Neuronal stem cell (in vitro differentiated cells): Measurements from ENCODE around the gene RTP5.

Source experiments
- DNase-seq: peaks from one replicate; pipeline ENCODE4 v3.0.0-alpha.2; 2013; ENCODE audit warnings: low spot score
- H2AFZ ChIP-seq: one replicate; pipeline ENCODE4 v1.6.1; 2013; ENCODE audit warnings: mild to moderate bottlenecking, low read length, inconsistent platforms
- H2AK5ac ChIP-seq: 2 replicates; pipeline ENCODE4 v1.6.1; 2013; ENCODE audit warnings: low read depth, mild to moderate bottlenecking, inconsistent platforms, low read length, moderate library complexity, mixed read lengths
- H2BK120ac ChIP-seq: 2 replicates; pipeline ENCODE4 v1.6.1; 2013; ENCODE audit warnings: low read depth, mild to moderate bottlenecking, inconsistent platforms, low read length, moderate library complexity, mixed read lengths
- H2BK12ac ChIP-seq: one replicate; pipeline ENCODE4 v1.6.1; 2013; ENCODE audit warnings: low read length, inconsistent platforms
- H2BK15ac ChIP-seq: 2 replicates; pipeline ENCODE4 v1.6.1; 2013; ENCODE audit warnings: mild to moderate bottlenecking, low read length, inconsistent platforms, mixed read lengths
- H2BK5ac ChIP-seq: one replicate; pipeline ENCODE4 v1.6.1; 2013; ENCODE audit warnings: inconsistent platforms, mild to moderate bottlenecking, low read length, moderate library complexity
- H3K14ac ChIP-seq: one replicate; pipeline ENCODE4 v1.6.1; 2013; ENCODE audit warnings: low read length, inconsistent platforms
- H3K18ac ChIP-seq: 2 replicates; pipeline ENCODE4 v1.6.1; 2013; ENCODE audit warnings: low read length, inconsistent platforms
- H3K23ac ChIP-seq: 2 replicates; pipeline ENCODE4 v1.6.1; 2013; ENCODE audit warnings: low read depth, mild to moderate bottlenecking, mixed read lengths, low read length, inconsistent platforms; ENCODE audit not compliant: poor library complexity
- H3K27ac ChIP-seq: replicated peaks from 3 replicates; pipeline ENCODE4 v1.5.1; 2013; ENCODE audit warnings: low read length, inconsistent platforms
- H3K27me3 ChIP-seq, 3 experiments: 2 replicates each; pipeline ENCODE4 v1.6.1; 2013; ENCODE audit warnings: low read length in 3 of 3, mild to moderate bottlenecking in 2 of 3, inconsistent platforms in 1 of 3, low read depth in 1 of 3, mixed read lengths in 1 of 3, moderate library complexity in 1 of 3; ENCODE audit not compliant: control insufficient read depth in 3 of 3, insufficient read depth in 3 of 3
- H3K36me3 ChIP-seq, 2 donors: replicated peaks in 1 of 2; 2 replicates each; pipeline ENCODE4 v1.6.1; 2013; ENCODE audit warnings: low read length in 2 of 2; ENCODE audit not compliant: control insufficient read depth in 2 of 2, insufficient read depth in 2 of 2
- H3K4ac ChIP-seq: 2 replicates; pipeline ENCODE4 v1.6.1; 2013; ENCODE audit warnings: inconsistent platforms, mild to moderate bottlenecking, low read length, moderate library complexity
- H3K4me1 ChIP-seq, 2 donors: 1 replicate in 1 of 2; 2 replicates in 1 of 2; pipeline ENCODE4 v1.6.1; 2013; ENCODE audit warnings: low read length in 2 of 2, low read depth in 1 of 2; ENCODE audit not compliant: control insufficient read depth in 2 of 2, insufficient read depth in 1 of 2
- H3K4me2 ChIP-seq: one replicate; pipeline ENCODE4 v1.6.1; 2013; ENCODE audit warnings: mild to moderate bottlenecking, low read length, inconsistent platforms; ENCODE audit not compliant: insufficient read depth, poor library complexity, severe bottlenecking
- H3K4me3 ChIP-seq, 2 donors: 2 replicates each; pipeline ENCODE4 v1.5.1; 2013; ENCODE audit warnings: low read length in 2 of 2, mild to moderate bottlenecking in 2 of 2, inconsistent platforms in 1 of 2, moderate library complexity in 1 of 2
- H3K79me1 ChIP-seq: one replicate; pipeline ENCODE4 v1.6.1; 2013; ENCODE audit warnings: low read depth, mild to moderate bottlenecking, inconsistent platforms, low read length, moderate library complexity
- H3K9ac ChIP-seq: one replicate; pipeline ENCODE4 v1.6.1; 2013; ENCODE audit warnings: mild to moderate bottlenecking, low read depth, low read length, inconsistent platforms; ENCODE audit not compliant: poor library complexity
- H3K9me3 ChIP-seq, 2 donors: replicated peaks in 1 of 2; 2 replicates each; pipeline versions ENCODE3 to v1.6.1; 2013; ENCODE audit warnings: low read length in 2 of 2, mild to moderate bottlenecking in 2 of 2, inconsistent platforms in 1 of 2, low read depth in 1 of 2, mixed read lengths in 1 of 2, moderate library complexity in 1 of 2; ENCODE audit not compliant: control insufficient read depth in 2 of 2, insufficient read depth in 1 of 2
- H4K8ac ChIP-seq: one replicate; pipeline ENCODE4 v1.6.1; 2013; ENCODE audit warnings: low read depth, mild to moderate bottlenecking, inconsistent platforms, low read length, moderate library complexity
- H4K91ac ChIP-seq: one replicate; pipeline ENCODE4 v1.6.1; 2013; ENCODE audit warnings: low read length, low read depth, mild to moderate bottlenecking, inconsistent platforms; ENCODE audit not compliant: poor library complexity
- WGBS, 2 donors: extraction: QIAGEN DNeasy Blood & Tissue Kit; methylation state at CpG; one replicate each; pipeline ENCODE4 v1.1.7; 2013; ENCODE audit warnings: missing lambda C conversion rate in 2 of 2, mixed read lengths in 1 of 2; ENCODE audit not compliant: insufficient read length in 2 of 2, insufficient replicate concordance in 1 of 2; ENCODE audit errors: extremely low coverage in 2 of 2; 5-methylcytosine and 5-hydroxymethylcytosine counted together

Gene RTP5

DNA sequence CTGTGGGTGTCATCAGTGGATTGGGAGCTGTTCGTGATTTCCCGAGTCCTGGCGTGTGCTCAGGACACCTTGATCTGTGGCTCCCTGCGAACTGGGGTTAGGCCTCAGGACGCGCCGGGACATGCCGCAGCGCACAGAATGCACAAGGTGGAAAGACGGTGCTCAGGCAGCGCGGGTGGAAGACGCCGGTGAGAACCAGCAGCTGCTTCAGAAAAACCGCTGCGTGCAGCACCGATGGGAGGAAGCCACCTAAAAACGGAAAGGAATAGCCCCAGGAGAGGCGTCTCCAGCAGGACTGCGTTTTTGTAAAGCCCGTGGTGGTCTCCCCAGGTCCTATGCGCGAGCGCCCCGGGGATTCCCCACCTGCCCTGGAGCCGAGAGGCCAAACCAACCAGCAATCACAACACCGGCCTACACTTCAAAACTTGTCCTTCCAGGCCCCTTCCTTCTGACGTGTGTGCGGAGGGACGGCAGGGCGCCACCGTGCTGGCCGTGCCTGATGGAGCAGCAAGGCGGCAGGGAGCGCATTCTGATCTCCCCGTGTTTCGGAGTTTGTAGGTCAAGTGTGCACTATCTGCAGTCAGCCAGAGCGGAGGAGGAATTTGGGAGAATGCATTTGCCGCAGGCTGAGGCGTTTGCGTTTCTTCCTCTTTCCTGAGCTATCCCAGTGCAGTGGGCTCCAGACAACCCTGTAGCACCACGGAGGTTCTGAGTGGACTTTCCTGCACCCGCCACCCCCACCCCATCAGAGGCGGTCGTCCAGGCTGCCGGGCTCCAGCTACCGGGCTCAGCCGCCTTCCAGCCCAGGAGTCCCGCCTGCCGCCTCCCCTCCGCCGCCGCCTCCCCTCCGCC lies 32.2 kb downstream of the RTP5 start:
- Histone ChIP-seq H3K79me1 (peaks cover 3% of the 10 kb centered on the region), H3K23ac (peak overlapping the region; percentile 73), H3K18ac (peak overlapping the region; percentile 79), H3K4me3 (peak overlapping the region in 1 of 2 donors; percentile 12), H3K4ac (no peak overlapping the region), H4K8ac (no peak overlapping the region), H2BK120ac (no peak overlapping the region), H2BK5ac (no peak overlapping the region), H3K4me1 (peaks cover 0 to 16% of the 10 kb centered on the region in 2 donors), H4K91ac (no peak overlapping the region), H3K4me2 (peak overlapping the region; percentile 34), H3K27me3 (peaks cover 0 to 23% (median 10%) of the 10 kb centered on the region in 3 experiments), H2BK12ac (no peak overlapping the region), H3K14ac (peak overlapping the region; percentile 91), H2AK5ac (no peak overlapping the region), H3K27ac (no peak overlapping the region), H2BK15ac (no peak overlapping the region), H3K36me3 (no peaks in the 10 kb centered on the region), H2AFZ (peak overlapping the region; percentile 48), H3K9ac (no peak overlapping the region), H3K9me3 (no peaks in the 10 kb centered on the region)
- no peak for DNase-seq
- no CpG with 5 or more reads among the region's 54 CpGs for WGBS, 2 donors

DNA sequence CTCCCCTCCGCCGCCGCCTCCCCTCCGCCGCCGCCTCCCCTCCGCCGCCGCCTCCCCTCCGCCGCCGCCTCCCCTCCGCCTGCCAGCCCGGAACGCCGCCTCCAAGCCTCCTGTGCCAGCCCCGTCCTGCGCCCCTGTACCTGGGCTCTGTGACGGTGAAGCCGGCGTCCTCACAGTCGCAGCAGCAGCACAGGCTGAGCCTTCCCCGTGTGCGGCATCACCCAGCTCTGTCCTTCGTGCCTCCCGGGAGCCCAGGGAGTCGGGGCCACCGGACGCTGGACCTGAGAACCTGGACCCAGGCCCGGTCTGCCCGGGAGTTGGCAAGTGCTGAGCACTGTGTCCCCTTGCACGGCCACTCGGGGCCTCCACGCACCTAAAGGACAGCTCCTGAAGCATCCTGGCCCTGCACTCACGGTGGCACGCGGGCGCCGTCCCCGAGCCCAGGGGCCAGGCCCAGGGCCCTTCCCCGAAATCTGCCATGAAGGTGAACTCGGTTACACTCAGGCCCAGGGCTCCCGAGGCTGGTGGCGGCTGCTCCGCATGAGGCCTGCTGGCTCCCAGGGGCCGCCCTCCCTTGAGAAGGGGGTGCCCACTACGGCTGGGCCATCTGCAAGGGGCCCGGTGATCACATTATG lies 32.9 kb downstream of the RTP5 start:
- Histone ChIP-seq H3K23ac (peak overlapping the region; percentile 73), H2BK15ac (peak overlapping the region; percentile 75), H3K4me2 (peak overlapping the region; percentile 33), H3K4me1 (peaks cover 0 to 16% of the 10 kb centered on the region in 2 donors), H2AK5ac (peak overlapping the region; percentile 81), H3K27me3 (peaks cover 0 to 23% (median 10%) of the 10 kb centered on the region in 3 experiments), H3K14ac (peak overlapping the region; percentile 71), H2BK12ac (peak overlapping the region; percentile 99), H3K27ac (no peak overlapping the region), H3K9ac (peak overlapping the region; percentile 44), H4K91ac (no peak overlapping the region), H3K79me1 (peaks cover 3% of the 10 kb centered on the region), H3K36me3 (no peaks in the 10 kb centered on the region), H2BK5ac (peak overlapping the region; percentile 75), H2BK120ac (peak overlapping the region; percentile 91), H3K9me3 (no peaks in the 10 kb centered on the region), H4K8ac (peak overlapping the region; percentile 48), H3K18ac (peak overlapping the region; percentile 87), H3K4me3 (no peak overlapping the region), H3K4ac (peak overlapping the region; percentile 89), H2AFZ (peak overlapping the region; percentile 59)
- no CpG with 5 or more reads among the region's 48 CpGs for WGBS, 2 donors
- no peak for DNase-seq

DNA sequence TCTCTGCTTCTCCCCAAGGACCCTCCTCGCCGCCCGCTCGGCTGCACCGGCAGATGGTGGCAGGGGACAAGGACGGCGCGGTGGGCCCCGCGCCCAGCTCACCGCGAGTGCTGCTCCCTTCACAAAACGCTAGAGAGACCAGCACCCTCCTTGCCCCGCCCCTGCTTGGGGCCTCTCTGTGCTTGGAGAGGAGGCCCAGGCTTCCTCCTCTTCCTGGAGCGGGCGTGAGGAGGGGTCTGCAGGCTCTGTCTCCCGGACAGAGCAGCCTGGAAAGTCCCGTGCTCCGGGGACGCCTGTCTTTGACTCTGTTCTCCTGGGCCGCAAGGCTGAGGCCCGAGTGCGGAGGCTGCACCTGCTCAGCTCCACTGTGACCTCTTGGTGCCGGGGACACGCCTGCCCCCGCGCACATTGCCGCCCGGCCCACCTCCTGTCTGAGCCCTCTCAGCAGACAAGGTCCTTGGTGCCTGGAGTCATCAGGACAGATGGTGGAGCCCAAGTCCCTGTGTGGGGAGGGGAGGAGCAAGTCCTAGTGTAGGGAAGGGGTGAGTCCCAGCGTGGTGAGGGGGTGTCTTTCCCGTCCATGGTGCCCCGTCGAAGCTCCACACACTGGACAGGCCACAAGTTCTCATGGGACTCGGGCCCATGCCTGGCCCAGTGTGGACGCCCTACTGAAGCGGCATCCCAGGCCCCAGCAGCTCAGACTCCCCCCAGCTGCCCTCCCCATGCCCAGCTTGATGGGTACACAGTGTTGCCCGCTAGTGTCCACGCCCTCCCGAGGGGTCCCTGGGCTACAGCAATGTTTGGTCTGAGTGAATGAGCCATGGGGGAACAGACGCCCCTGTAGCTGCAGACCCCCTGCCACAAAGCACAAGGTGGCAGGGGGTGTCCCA lies 33.8 kb downstream of the RTP5 start:
- H3K9ac ChIP-seq, result no peak overlapping the region
- H3K9me3 ChIP-seq, result no peaks in the 10 kb centered on the region
- peak overlapping the region; percentile 71 for H3K14ac ChIP-seq
- H4K91ac ChIP-seq, result no peak overlapping the region
- H3K4ac ChIP-seq, result no peak overlapping the region
- WGBS, 2 donors, result no CpG with 5 or more reads among the region's 40 CpGs
- no peaks in the 10 kb centered on the region for H3K36me3 ChIP-seq
- no peak overlapping the region for H2BK12ac ChIP-seq
- no peak for DNase-seq
- no peak overlapping the region for H3K4me2 ChIP-seq
- H3K18ac ChIP-seq, result peak overlapping the region; percentile 64
- H3K27ac ChIP-seq, result no peak overlapping the region
- peak overlapping the region; percentile 95 for H2AK5ac ChIP-seq
- H3K4me1 ChIP-seq, result peaks cover 0 to 16% of the 10 kb centered on the region in 2 donors
- no peak overlapping the region for H3K4me3 ChIP-seq
- no peak overlapping the region for H2BK120ac ChIP-seq
- H3K27me3 ChIP-seq, result peaks cover 0 to 23% (median 10%) of the 10 kb centered on the region in 3 experiments
- H2BK5ac ChIP-seq, result no peak overlapping the region
- no peak overlapping the region for H4K8ac ChIP-seq
- peaks cover 3% of the 10 kb centered on the region for H3K79me1 ChIP-seq
- H2AFZ ChIP-seq, result no peak overlapping the region
- H3K23ac ChIP-seq, result no peak overlapping the region
- no peak overlapping the region for H2BK15ac ChIP-seq
